ENCODE results near the gene CNTNAP2. TPM values are rescaled to one million over a fixed set of nuclear protein-coding genes. Genes with fewer than 3 reads are reported as not detected.

The CNTNAP2 gene
- total RNA-seq, 3 donors from 2014 or later (not counting 1 experiment from before 2014, with no cell fraction given): 0.18 to 1.1 TPM; not detected in 1

DNA sequence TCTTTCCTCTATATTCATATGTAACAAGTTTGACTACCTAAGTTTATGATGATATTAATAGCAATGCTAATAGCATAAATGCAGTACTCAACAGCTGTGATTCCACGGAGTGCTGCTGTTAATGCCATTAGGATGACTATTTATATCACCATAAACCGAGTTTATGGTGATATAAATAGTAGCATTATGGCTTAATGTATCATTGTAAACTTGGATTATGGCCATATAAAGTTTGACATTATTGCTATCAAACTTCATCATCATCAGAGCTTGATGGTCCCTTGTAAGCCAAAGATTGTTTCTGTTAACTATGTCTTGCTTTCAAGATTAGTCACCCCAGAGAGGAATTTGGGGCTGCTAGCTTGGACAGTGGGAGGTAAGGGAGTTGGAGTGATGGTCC is 1861.6 kb downstream of the CNTNAP2 start:
- H3K4me3 ChIP-seq (ENCODE audit: low read length): no peak overlapping the region
- H3K36me3 Mint-ChIP-seq: no peaks in the 10 kb centered on the region
- no peak for DNase-seq
- no peaks in the 10 kb centered on the region for H3K36me3 ChIP-seq (ENCODE audit: control insufficient read depth, insufficient read depth, low read length)
- no peaks in the 10 kb centered on the region for H3K27me3 Mint-ChIP-seq (ENCODE audit: low read depth in 2 of 2)
- no peak overlapping the region for H3K4me3 Mint-ChIP-seq
- no peak overlapping the region for H3K27ac ChIP-seq (ENCODE audit: low read length)
- H3K27ac Mint-ChIP-seq: no peak overlapping the region
- H3K9me3 Mint-ChIP-seq: peaks cover 0 to 3% of the 10 kb centered on the region in 2 donors
- intact Hi-C loops (cut with micrococcal nuclease): no loop called here
- no peaks in the 10 kb centered on the region for H3K9me3 ChIP-seq (ENCODE audit: control insufficient read depth, insufficient read depth, low read length)
- H3K27me3 ChIP-seq (ENCODE audit: control insufficient read depth, insufficient read depth, low read length): no peaks in the 10 kb centered on the region
- TF ChIP-seq, protein P1, sequence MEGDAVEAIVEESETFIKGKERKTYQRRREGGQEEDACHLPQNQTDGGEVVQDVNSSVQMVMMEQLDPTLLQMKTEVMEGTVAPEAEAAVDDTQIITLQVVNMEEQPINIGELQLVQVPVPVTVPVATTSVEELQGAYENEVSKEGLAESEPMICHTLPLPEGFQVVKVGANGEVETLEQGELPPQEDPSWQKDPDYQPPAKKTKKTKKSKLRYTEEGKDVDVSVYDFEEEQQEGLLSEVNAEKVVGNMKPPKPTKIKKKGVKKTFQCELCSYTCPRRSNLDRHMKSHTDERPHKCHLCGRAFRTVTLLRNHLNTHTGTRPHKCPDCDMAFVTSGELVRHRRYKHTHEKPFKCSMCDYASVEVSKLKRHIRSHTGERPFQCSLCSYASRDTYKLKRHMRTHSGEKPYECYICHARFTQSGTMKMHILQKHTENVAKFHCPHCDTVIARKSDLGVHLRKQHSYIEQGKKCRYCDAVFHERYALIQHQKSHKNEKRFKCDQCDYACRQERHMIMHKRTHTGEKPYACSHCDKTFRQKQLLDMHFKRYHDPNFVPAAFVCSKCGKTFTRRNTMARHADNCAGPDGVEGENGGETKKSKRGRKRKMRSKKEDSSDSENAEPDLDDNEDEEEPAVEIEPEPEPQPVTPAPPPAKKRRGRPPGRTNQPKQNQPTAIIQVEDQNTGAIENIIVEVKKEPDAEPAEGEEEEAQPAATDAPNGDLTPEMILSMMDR (IDR thresholded peaks at IDR 0.05): no peak
- no CpG with 5 or more reads among the region's 2 CpGs for WGBS (ENCODE audit: insufficient coverage)
- H3K4me1 Mint-ChIP-seq: no peaks in the 10 kb centered on the region
- ATAC-seq: no peak
- H3K4me1 ChIP-seq (ENCODE audit: control insufficient read depth, insufficient read depth, low read length): no peaks in the 10 kb centered on the region

DNA sequence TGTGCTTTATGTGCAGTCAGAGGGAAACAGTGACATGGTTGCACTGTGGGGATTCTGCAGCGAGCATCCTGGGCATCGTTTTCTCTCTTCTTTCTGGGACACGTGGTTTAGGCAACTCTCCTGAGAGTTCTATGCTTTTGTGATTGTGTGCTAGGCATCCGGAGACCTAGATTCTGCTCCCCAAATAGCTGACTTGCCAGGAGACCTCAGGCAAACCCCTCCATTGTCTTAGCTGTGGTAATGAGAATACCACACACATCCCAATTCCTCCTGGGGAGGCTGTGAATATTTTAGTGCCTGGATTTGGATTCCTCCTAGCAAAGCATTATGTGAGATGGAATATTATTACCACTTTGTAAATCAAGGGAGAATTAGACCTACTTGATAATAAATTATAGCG is 1862.0 kb downstream of the CNTNAP2 start:
- no peaks in the 10 kb centered on the region for H3K27me3 Mint-ChIP-seq (ENCODE audit: low read depth in 2 of 2)
- no peak overlapping the region for H3K4me3 Mint-ChIP-seq
- H3K4me1 ChIP-seq (ENCODE audit: control insufficient read depth, insufficient read depth, low read length): no peaks in the 10 kb centered on the region
- H3K4me1 Mint-ChIP-seq: no peaks in the 10 kb centered on the region
- H3K9me3 ChIP-seq (ENCODE audit: control insufficient read depth, insufficient read depth, low read length): no peaks in the 10 kb centered on the region
- H3K4me3 ChIP-seq (ENCODE audit: low read length): no peak overlapping the region
- no peak for DNase-seq
- H3K27ac ChIP-seq (ENCODE audit: low read length): no peak overlapping the region
- H3K36me3 Mint-ChIP-seq: no peaks in the 10 kb centered on the region
- no peaks in the 10 kb centered on the region for H3K27me3 ChIP-seq (ENCODE audit: control insufficient read depth, insufficient read depth, low read length)
- TF ChIP-seq, protein P1 (IDR thresholded peaks at IDR 0.05): no peak
- H3K27ac Mint-ChIP-seq: no peak overlapping the region
- H3K36me3 ChIP-seq (ENCODE audit: control insufficient read depth, insufficient read depth, low read length): no peaks in the 10 kb centered on the region
- peaks cover 0 to 3% of the 10 kb centered on the region in 2 donors for H3K9me3 Mint-ChIP-seq
- no peak for ATAC-seq
- 91% methylated on average over 4 of the region's 5 CpGs for WGBS (ENCODE audit: insufficient coverage)
- intact Hi-C loops (cut with micrococcal nuclease): no loop called here

DNA sequence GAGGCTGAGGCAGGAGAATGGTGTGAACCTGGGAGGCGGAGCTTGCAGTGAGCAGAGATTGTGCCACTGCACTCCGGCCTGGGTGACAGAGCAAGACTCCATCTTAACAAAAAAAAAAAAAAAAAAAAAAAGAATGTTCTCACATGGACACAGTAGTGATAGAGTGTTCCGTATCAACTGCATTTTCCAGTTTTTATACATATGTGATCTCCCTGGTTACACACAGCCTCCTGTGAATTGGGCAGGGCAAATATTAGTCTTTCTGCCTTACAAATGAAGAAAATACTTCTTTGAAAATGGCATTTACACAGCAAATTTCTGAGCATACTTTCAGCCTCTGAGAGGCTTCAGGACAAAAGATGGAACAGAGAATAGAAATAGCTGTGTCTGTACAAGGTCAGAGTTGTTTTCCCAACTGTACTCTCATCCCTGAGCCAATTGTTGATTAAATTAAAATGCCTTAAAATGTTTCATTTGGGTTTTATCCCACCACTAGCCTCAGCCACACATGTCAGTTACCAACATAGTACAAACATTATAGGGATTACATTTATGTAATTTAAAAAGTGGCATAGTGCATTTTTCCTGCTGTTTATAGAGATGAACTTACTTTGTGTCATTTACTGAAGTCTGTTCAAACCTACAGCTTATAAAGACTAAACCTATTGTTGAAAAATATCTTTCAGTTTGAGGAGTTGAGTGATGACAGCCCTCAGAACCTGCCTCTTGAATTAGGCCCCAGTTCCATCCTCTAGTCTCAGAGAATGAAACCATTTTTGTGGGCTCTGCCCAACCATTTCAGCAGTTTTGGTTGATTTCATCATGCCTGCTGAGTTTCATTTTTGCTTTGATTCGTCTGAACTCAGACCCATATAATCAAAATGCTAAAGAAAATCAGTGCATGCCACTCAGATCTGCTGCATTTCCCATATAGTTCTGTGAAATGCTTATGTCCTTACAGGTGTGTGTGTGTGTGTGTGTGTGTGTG is 1864.5 kb downstream of the CNTNAP2 start:
- H3K27ac ChIP-seq (ENCODE audit: low read length): no peak overlapping the region
- H3K27ac Mint-ChIP-seq: no peak overlapping the region
- no peaks in the 10 kb centered on the region for H3K9me3 ChIP-seq (ENCODE audit: control insufficient read depth, insufficient read depth, low read length)
- no peaks in the 10 kb centered on the region for H3K4me1 ChIP-seq (ENCODE audit: control insufficient read depth, insufficient read depth, low read length)
- no peaks in the 10 kb centered on the region for H3K36me3 Mint-ChIP-seq
- H3K27me3 Mint-ChIP-seq (ENCODE audit: low read depth in 2 of 2): no peaks in the 10 kb centered on the region
- intact Hi-C loops (cut with micrococcal nuclease): no loop called here
- WGBS (ENCODE audit: insufficient coverage): 67% methylated on average over 2 of the region's 4 CpGs
- H3K9me3 Mint-ChIP-seq: peaks cover 2 to 3% of the 10 kb centered on the region in 2 donors
- no peak overlapping the region for H3K4me3 ChIP-seq (ENCODE audit: low read length)
- DNase-seq (no peak), ATAC-seq (no peak)
- H3K4me1 Mint-ChIP-seq: no peaks in the 10 kb centered on the region
- no peak overlapping the region for H3K4me3 Mint-ChIP-seq
- TF ChIP-seq, protein P1 (IDR thresholded peaks at IDR 0.05): no peak
- no peaks in the 10 kb centered on the region for H3K27me3 ChIP-seq (ENCODE audit: control insufficient read depth, insufficient read depth, low read length)
- no peaks in the 10 kb centered on the region for H3K36me3 ChIP-seq (ENCODE audit: control insufficient read depth, insufficient read depth, low read length)

Data from natural killer cell (primary cell).